Neuronal stem cell (in vitro differentiated cells): Measurements from ENCODE around the gene MRPL33.

Experiments
- DNase-seq: peaks from one replicate; pipeline ENCODE4 v3.0.0-alpha.2; 2013; ENCODE audit warnings: low spot score
- H2AFZ ChIP-seq: one replicate; pipeline ENCODE4 v1.6.1; 2013; ENCODE audit warnings: mild to moderate bottlenecking, low read length, inconsistent platforms
- H2AK5ac ChIP-seq: 2 replicates; pipeline ENCODE4 v1.6.1; 2013; ENCODE audit warnings: low read depth, mild to moderate bottlenecking, inconsistent platforms, low read length, moderate library complexity, mixed read lengths
- H2BK120ac ChIP-seq: 2 replicates; pipeline ENCODE4 v1.6.1; 2013; ENCODE audit warnings: low read depth, mild to moderate bottlenecking, inconsistent platforms, low read length, moderate library complexity, mixed read lengths
- H2BK12ac ChIP-seq: one replicate; pipeline ENCODE4 v1.6.1; 2013; ENCODE audit warnings: low read length, inconsistent platforms
- H2BK15ac ChIP-seq: 2 replicates; pipeline ENCODE4 v1.6.1; 2013; ENCODE audit warnings: mild to moderate bottlenecking, low read length, inconsistent platforms, mixed read lengths
- H2BK5ac ChIP-seq: one replicate; pipeline ENCODE4 v1.6.1; 2013; ENCODE audit warnings: inconsistent platforms, mild to moderate bottlenecking, low read length, moderate library complexity
- H3K14ac ChIP-seq: one replicate; pipeline ENCODE4 v1.6.1; 2013; ENCODE audit warnings: low read length, inconsistent platforms
- H3K18ac ChIP-seq: 2 replicates; pipeline ENCODE4 v1.6.1; 2013; ENCODE audit warnings: low read length, inconsistent platforms
- H3K23ac ChIP-seq: 2 replicates; pipeline ENCODE4 v1.6.1; 2013; ENCODE audit warnings: low read depth, mild to moderate bottlenecking, mixed read lengths, low read length, inconsistent platforms; ENCODE audit not compliant: poor library complexity
- H3K27ac ChIP-seq: replicated peaks from 3 replicates; pipeline ENCODE4 v1.5.1; 2013; ENCODE audit warnings: low read length, inconsistent platforms
- H3K27me3 ChIP-seq, 3 experiments: 2 replicates each; pipeline ENCODE4 v1.6.1; 2013; ENCODE audit warnings: low read length in 3 of 3, mild to moderate bottlenecking in 2 of 3, inconsistent platforms in 1 of 3, low read depth in 1 of 3, mixed read lengths in 1 of 3, moderate library complexity in 1 of 3; ENCODE audit not compliant: control insufficient read depth in 3 of 3, insufficient read depth in 3 of 3
- H3K36me3 ChIP-seq, 2 donors: replicated peaks in 1 of 2; 2 replicates each; pipeline ENCODE4 v1.6.1; 2013; ENCODE audit warnings: low read length in 2 of 2; ENCODE audit not compliant: control insufficient read depth in 2 of 2, insufficient read depth in 2 of 2
- H3K4ac ChIP-seq: 2 replicates; pipeline ENCODE4 v1.6.1; 2013; ENCODE audit warnings: inconsistent platforms, mild to moderate bottlenecking, low read length, moderate library complexity
- H3K4me1 ChIP-seq, 2 donors: 1 replicate in 1 of 2; 2 replicates in 1 of 2; pipeline ENCODE4 v1.6.1; 2013; ENCODE audit warnings: low read length in 2 of 2, low read depth in 1 of 2; ENCODE audit not compliant: control insufficient read depth in 2 of 2, insufficient read depth in 1 of 2
- H3K4me2 ChIP-seq: one replicate; pipeline ENCODE4 v1.6.1; 2013; ENCODE audit warnings: mild to moderate bottlenecking, low read length, inconsistent platforms; ENCODE audit not compliant: insufficient read depth, poor library complexity, severe bottlenecking
- H3K4me3 ChIP-seq, 2 donors: 2 replicates each; pipeline ENCODE4 v1.5.1; 2013; ENCODE audit warnings: low read length in 2 of 2, mild to moderate bottlenecking in 2 of 2, inconsistent platforms in 1 of 2, moderate library complexity in 1 of 2
- H3K79me1 ChIP-seq: one replicate; pipeline ENCODE4 v1.6.1; 2013; ENCODE audit warnings: low read depth, mild to moderate bottlenecking, inconsistent platforms, low read length, moderate library complexity
- H3K9ac ChIP-seq: one replicate; pipeline ENCODE4 v1.6.1; 2013; ENCODE audit warnings: mild to moderate bottlenecking, low read depth, low read length, inconsistent platforms; ENCODE audit not compliant: poor library complexity
- H3K9me3 ChIP-seq, 2 donors: replicated peaks in 1 of 2; 2 replicates each; pipeline versions ENCODE3 to v1.6.1; 2013; ENCODE audit warnings: low read length in 2 of 2, mild to moderate bottlenecking in 2 of 2, inconsistent platforms in 1 of 2, low read depth in 1 of 2, mixed read lengths in 1 of 2, moderate library complexity in 1 of 2; ENCODE audit not compliant: control insufficient read depth in 2 of 2, insufficient read depth in 1 of 2
- H4K8ac ChIP-seq: one replicate; pipeline ENCODE4 v1.6.1; 2013; ENCODE audit warnings: low read depth, mild to moderate bottlenecking, inconsistent platforms, low read length, moderate library complexity
- H4K91ac ChIP-seq: one replicate; pipeline ENCODE4 v1.6.1; 2013; ENCODE audit warnings: low read length, low read depth, mild to moderate bottlenecking, inconsistent platforms; ENCODE audit not compliant: poor library complexity
- WGBS, 2 donors: extraction: QIAGEN DNeasy Blood & Tissue Kit; methylation state at CpG; one replicate each; pipeline ENCODE4 v1.1.7; 2013; ENCODE audit warnings: missing lambda C conversion rate in 2 of 2, mixed read lengths in 1 of 2; ENCODE audit not compliant: insufficient read length in 2 of 2, insufficient replicate concordance in 1 of 2; ENCODE audit errors: extremely low coverage in 2 of 2; 5-methylcytosine and 5-hydroxymethylcytosine counted together

MRPL33 gene

GRCh38 chr2:27766287-27766661, 5.2 kb upstream of the MRPL33 start:
- H3K9me3 ChIP-seq, result no peaks in the 10 kb centered on the region
- H3K4ac ChIP-seq, result no peak overlapping the region
- H3K36me3 ChIP-seq, result no peaks in the 10 kb centered on the region
- no peak overlapping the region for H2BK5ac ChIP-seq
- H2AK5ac ChIP-seq, result no peak overlapping the region
- no peak for DNase-seq
- no peak overlapping the region for H4K8ac ChIP-seq
- no peak overlapping the region for H3K4me3 ChIP-seq
- H2AFZ ChIP-seq, result no peak overlapping the region
- H2BK12ac ChIP-seq, result no peak overlapping the region
- H3K4me2 ChIP-seq, result no peak overlapping the region
- H3K18ac ChIP-seq, result no peak overlapping the region
- H3K9ac ChIP-seq, result no peak overlapping the region
- H2BK15ac ChIP-seq, result no peak overlapping the region
- no CpG with 5 or more reads among the region's 2 CpGs for WGBS, 2 donors
- H3K27ac ChIP-seq, result no peak overlapping the region
- peaks cover 0 to 31% (median 0%) of the 10 kb centered on the region in 3 experiments for H3K27me3 ChIP-seq
- H3K14ac ChIP-seq, result no peak overlapping the region
- H3K4me1 ChIP-seq, result peaks cover 2 to 3% of the 10 kb centered on the region in 2 donors
- H2BK120ac ChIP-seq, result no peak overlapping the region
- H3K23ac ChIP-seq, result no peak overlapping the region
- H3K79me1 ChIP-seq, result no peaks in the 10 kb centered on the region
- no peak overlapping the region for H4K91ac ChIP-seq

- Histone ChIP-seq H3K27ac (peak overlapping the region; percentile 46), H4K8ac (no peak overlapping the region), H3K27me3 (peaks cover 0 to 14% (median 0%) of the 10 kb centered on the region in 3 experiments), H2BK120ac (no peak overlapping the region), H2BK12ac (no peak overlapping the region), H2AFZ (peak overlapping the region; percentile 95), H2AK5ac (no peak overlapping the region), H3K4me3 (peak overlapping the region; percentile 62 to 83), H3K4ac (no peak overlapping the region), H3K14ac (no peak overlapping the region), H3K23ac (peak overlapping the region; percentile 76), H3K4me1 (peaks cover 3 to 4% of the 10 kb centered on the region in 2 donors), H3K79me1 (no peaks in the 10 kb centered on the region), H3K36me3 (peaks cover 2 to 22% of the 10 kb centered on the region in 2 donors), H3K9ac (no peak overlapping the region), H3K4me2 (peak overlapping the region; percentile 68), H4K91ac (no peak overlapping the region), H2BK5ac (no peak overlapping the region), H3K9me3 (no peaks in the 10 kb centered on the region), H3K18ac (peak overlapping the region; percentile 60), H2BK15ac (no peak overlapping the region)
- DNase-seq, result no peak
- no CpG with 5 or more reads among the region's 13 CpGs for WGBS, 2 donors
These were observed 344 bp upstream of the MRPL33 start for GRCh38 chr2:27771202-27771547.

- Histone ChIP-seq H3K18ac (no peak overlapping the region), H3K4me2 (peak overlapping the region; percentile 36), H3K27ac (no peak overlapping the region)
These were observed 1.3 kb downstream of the MRPL33 start for GRCh38 chr2:27772804-27773203.

GRCh38 chr2:27773959-27774358, 2.4 kb downstream of the MRPL33 start:
- Histone ChIP-seq H2BK12ac (no peak overlapping the region), H2BK120ac (no peak overlapping the region), H3K27ac (no peak overlapping the region), H3K9me3 (no peaks in the 10 kb centered on the region), H3K4me1 (peaks cover 3 to 4% of the 10 kb centered on the region in 2 donors), H2BK15ac (no peak overlapping the region), H2AK5ac (no peak overlapping the region), H3K9ac (no peak overlapping the region), H3K18ac (no peak overlapping the region), H3K23ac (no peak overlapping the region), H4K8ac (no peak overlapping the region), H3K27me3 (no peaks in the 10 kb centered on the region), H3K4ac (no peak overlapping the region), H2AFZ (no peak overlapping the region), H3K36me3 (peaks cover 3 to 46% of the 10 kb centered on the region in 2 donors), H3K14ac (no peak overlapping the region), H3K4me3 (no peak overlapping the region), H3K4me2 (no peak overlapping the region), H3K79me1 (peaks cover 1% of the 10 kb centered on the region), H4K91ac (no peak overlapping the region), H2BK5ac (no peak overlapping the region)
- no CpG with 5 or more reads among the region's 5 CpGs for WGBS, 2 donors
- DNase-seq, result no peak

More at GRCh38 chr2:27772804-27773203, 1.3 kb downstream of the MRPL33 start:
- Histone ChIP-seq H3K4me3 (peak overlapping the region in 1 of 2 donors; percentile 83), H2BK15ac (no peak overlapping the region), H2BK5ac (no peak overlapping the region), H4K8ac (no peak overlapping the region), H2BK12ac (no peak overlapping the region), H3K23ac (no peak overlapping the region), H3K4ac (no peak overlapping the region), H3K79me1 (peaks cover 1% of the 10 kb centered on the region), H2AFZ (no peak overlapping the region), H3K14ac (no peak overlapping the region), H2AK5ac (no peak overlapping the region), H3K9ac (no peak overlapping the region), H2BK120ac (no peak overlapping the region), H3K4me1 (peaks cover 3 to 4% of the 10 kb centered on the region in 2 donors), H3K9me3 (no peaks in the 10 kb centered on the region), H4K91ac (no peak overlapping the region), H3K36me3 (peaks cover 3 to 38% of the 10 kb centered on the region in 2 donors), H3K27me3 (peaks cover 0 to 10% (median 0%) of the 10 kb centered on the region in 3 experiments)
- WGBS, 2 donors, result no CpG with 5 or more reads among the region's 2 CpGs
- no peak for DNase-seq
